Smooth muscle cell of the pulmonary artery (primary cell): ENCODE data around the gene UBAP1. TPM values are rescaled to one million over a fixed set of nuclear protein-coding genes. Genes with fewer than 3 reads are reported as not detected.

ENCODE experiments used
- total RNA-seq: library from RNA; depleted of rRNA; stranded (reverse); fragments of >200 nt; gene quantifications from 2 replicates; pipeline ENCODE4 v1.2.3, GENCODE V29; 2014

Gene UBAP1
- total RNA-seq: 32.2 and 35.7 TPM in 2 replicates

GRCh38 chr9:34178436-34179212 is at the start of gene UBAP1:
Gene UBAP1, plus strand, starts transcription at chr9:34179043. Its CDS starts 41,872 bp downstream, at chr9:34220915.

Other genes with a start within 250 kb of the UBAP1 start
- 14.1 and 17.6 TPM in 2 replicates for gene UBAP2, start 130.2 kb upstream of the UBAP1 start, total RNA-seq
- gene DCAF12, start 52.3 kb upstream of the UBAP1 start, total RNA-seq: 14.0 and 15.8 TPM in 2 replicates
- gene KIF24, start 150.2 kb downstream of the UBAP1 start, total RNA-seq: 0.76 and 1.2 TPM in 2 replicates
- gene NUDT2, start 150.5 kb downstream of the UBAP1 start, total RNA-seq: 15.6 and 19.8 TPM in 2 replicates
- 2.2 and 2.5 TPM in 2 replicates for gene MYORG, start 197.9 kb downstream of the UBAP1 start, total RNA-seq